GM19351 (cell line): Measurements from ENCODE around the gene GAB2.
"Not testable (repeated sequence)": the region's sequence is repeated elsewhere in the genome, so short reads cannot be mapped to it uniquely, and the experiment has no call there.

Source experiments
- ATAC-seq: cut with Tn5 transposase; IDR thresholded peaks from one replicate; pipeline ENCODE4 v1.9.1; 2021; ENCODE audit warnings: mild to moderate bottlenecking, moderate library complexity; ENCODE audit not compliant: unreplicated experiment

GAB2 gene

GRCh38 chr11:78193806-78194205 is 223.8 kb downstream of the GAB2 start:
- ATAC-seq = no peak

- no peak for ATAC-seq
These were observed 224.7 kb downstream of the GAB2 start for GRCh38 chr11:78192911-78193351.

GRCh38 chr11:78192223-78192719 is 225.3 kb downstream of the GAB2 start:
- ATAC-seq = no peak

- no peak for ATAC-seq
These were observed 226.6 kb downstream of the GAB2 start for GRCh38 chr11:78190871-78191538.

- ATAC-seq = no peak
These were observed 227.2 kb downstream of the GAB2 start for GRCh38 chr11:78190374-78190773.

- no peak for ATAC-seq
These were observed 227.8 kb downstream of the GAB2 start for GRCh38 chr11:78189851-78190250.

GRCh38 chr11:78189174-78189724 is 228.4 kb downstream of the GAB2 start:
- ATAC-seq = no peak

GRCh38 chr11:78188286-78189173 is 229.1 kb downstream of the GAB2 start, which contains the start of the genes KCTD21 and USP35:
KCTD21 (minus strand) TSS chr11:78188626; CDS start chr11:78174554, 14,072 bp downstream.
USP35 (plus strand) TSS chr11:78188919; CDS start chr11:78196246, 7,327 bp downstream.
- ATAC-seq = peak; percentile 92

- peak; percentile 29 for ATAC-seq
These were observed 230.0 kb downstream of the GAB2 start for GRCh38 chr11:78187366-78188285.

GRCh38 chr11:78181185-78181584 is 236.4 kb downstream of the GAB2 start:
- no peak for ATAC-seq

GRCh38 chr11:78180751-78181150 is 236.9 kb downstream of the GAB2 start:
- no peak for ATAC-seq

- ATAC-seq = no peak
These were observed 238.1 kb downstream of the GAB2 start for GRCh38 chr11:78179459-78180071.

GRCh38 chr11:78177216-78177615 is 240.4 kb downstream of the GAB2 start:
- no peak for ATAC-seq

- no peak for ATAC-seq
These were observed 240.9 kb downstream of the GAB2 start for GRCh38 chr11:78176605-78177141.

GRCh38 chr11:78175862-78176261 is 241.8 kb downstream of the GAB2 start:
- ATAC-seq = not testable (repeated sequence)

GRCh38 chr11:78171951-78172350 is 245.7 kb downstream of the GAB2 start:
- ATAC-seq = no peak

GRCh38 chr11:78170874-78171549 is 246.6 kb downstream of the GAB2 start:
- ATAC-seq = no peak

- ATAC-seq = no peak
These were observed 247.2 kb downstream of the GAB2 start for GRCh38 chr11:78170413-78170812.
